ENCODE data around the gene LIN28A. TPM values are rescaled to one million over a fixed set of nuclear protein-coding genes. Genes with fewer than 3 reads are reported as not detected.
"Not testable (repeated sequence)": the region's sequence is repeated elsewhere in the genome, so short reads cannot be mapped to it uniquely, and the experiment has no call there.

The LIN28A gene
- total RNA-seq, 1 donor from 2014 or later, result not detected

DNA sequence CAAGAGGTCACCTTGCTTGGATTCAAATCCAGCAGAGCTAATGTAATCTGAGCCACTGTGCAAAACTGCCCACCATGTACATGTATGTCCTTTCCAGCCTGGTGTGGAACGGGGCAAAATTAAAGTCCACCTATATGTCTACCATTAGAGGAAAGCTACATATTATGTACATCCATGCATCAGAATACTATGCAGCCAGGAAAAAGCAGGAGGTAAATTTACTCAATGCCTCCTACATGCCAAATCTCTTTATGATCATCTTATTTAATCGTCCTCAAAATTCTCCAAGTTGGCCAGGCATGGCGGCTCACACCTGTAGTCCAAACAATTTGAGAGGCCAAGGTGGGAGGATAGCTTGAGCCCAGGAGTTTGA is 31.8 kb upstream of the LIN28A start:
- ATAC-seq (no peak), DNase-seq (no peak)
- intact Hi-C loops (cut with DNase I), result no loop called here
- no peaks in the 10 kb centered on the region for H3K36me3 ChIP-seq
- H3K27ac ChIP-seq, result no peak overlapping the region
- H3K9me3 ChIP-seq, result no peaks in the 10 kb centered on the region
- peaks cover 16% of the 10 kb centered on the region for H3K4me1 ChIP-seq
- TF ChIP-seq, protein P1, sequence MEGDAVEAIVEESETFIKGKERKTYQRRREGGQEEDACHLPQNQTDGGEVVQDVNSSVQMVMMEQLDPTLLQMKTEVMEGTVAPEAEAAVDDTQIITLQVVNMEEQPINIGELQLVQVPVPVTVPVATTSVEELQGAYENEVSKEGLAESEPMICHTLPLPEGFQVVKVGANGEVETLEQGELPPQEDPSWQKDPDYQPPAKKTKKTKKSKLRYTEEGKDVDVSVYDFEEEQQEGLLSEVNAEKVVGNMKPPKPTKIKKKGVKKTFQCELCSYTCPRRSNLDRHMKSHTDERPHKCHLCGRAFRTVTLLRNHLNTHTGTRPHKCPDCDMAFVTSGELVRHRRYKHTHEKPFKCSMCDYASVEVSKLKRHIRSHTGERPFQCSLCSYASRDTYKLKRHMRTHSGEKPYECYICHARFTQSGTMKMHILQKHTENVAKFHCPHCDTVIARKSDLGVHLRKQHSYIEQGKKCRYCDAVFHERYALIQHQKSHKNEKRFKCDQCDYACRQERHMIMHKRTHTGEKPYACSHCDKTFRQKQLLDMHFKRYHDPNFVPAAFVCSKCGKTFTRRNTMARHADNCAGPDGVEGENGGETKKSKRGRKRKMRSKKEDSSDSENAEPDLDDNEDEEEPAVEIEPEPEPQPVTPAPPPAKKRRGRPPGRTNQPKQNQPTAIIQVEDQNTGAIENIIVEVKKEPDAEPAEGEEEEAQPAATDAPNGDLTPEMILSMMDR (IDR thresholded peaks at IDR 0.05), result no peak
- H3K27me3 ChIP-seq, result no peaks in the 10 kb centered on the region
- no peak overlapping the region for H3K4me3 ChIP-seq

DNA sequence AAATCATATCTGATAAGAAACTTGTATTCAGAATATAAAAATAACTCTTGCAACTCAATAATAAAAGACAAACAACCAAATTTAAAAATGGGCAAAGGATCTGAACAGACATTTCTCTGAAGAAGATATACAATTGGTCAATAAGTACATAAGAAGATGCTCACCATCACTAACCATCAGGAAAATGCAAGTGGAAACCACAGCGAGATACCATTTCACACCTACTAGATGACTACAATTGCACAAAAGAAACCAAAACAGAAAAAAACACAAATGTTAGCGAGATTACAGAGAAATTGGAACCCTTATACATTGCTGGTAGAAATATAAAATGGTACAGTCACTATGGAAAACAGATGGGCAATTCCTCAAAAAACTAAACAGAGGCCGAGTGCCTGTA is 26.5 kb upstream of the LIN28A start:
- no peaks in the 10 kb centered on the region for H3K36me3 ChIP-seq
- H3K27ac ChIP-seq, result no peak overlapping the region
- TF ChIP-seq, protein P1 (IDR thresholded peaks at IDR 0.05), result no peak
- H3K4me1 ChIP-seq, result no peaks in the 10 kb centered on the region
- H3K4me3 ChIP-seq, result no peak overlapping the region
- no peaks in the 10 kb centered on the region for H3K9me3 ChIP-seq
- DNase-seq (no peak), ATAC-seq (no peak)
- intact Hi-C loops (cut with DNase I), result no loop called here
- H3K27me3 ChIP-seq, result no peaks in the 10 kb centered on the region

DNA sequence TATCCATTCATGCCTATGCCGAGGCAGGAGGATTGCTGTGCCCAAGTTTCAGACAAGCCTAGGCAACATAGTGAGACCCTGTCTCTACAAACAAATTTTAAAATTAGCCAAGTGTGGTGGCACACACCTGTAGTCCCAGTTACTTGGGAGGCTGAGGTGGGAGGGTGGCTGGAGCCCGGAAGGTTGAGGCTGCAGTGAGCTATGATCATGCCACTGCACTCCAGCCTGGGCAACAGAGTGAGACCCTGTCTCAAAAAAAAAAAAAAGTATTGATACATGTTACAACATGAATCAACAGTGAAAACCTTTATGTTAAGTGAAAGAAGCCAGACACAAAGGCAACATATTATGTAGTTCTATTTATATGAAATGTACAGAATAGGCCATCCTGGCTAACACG is 25.6 kb upstream of the LIN28A start:
- DNase-seq, result not testable (repeated sequence)

DNA sequence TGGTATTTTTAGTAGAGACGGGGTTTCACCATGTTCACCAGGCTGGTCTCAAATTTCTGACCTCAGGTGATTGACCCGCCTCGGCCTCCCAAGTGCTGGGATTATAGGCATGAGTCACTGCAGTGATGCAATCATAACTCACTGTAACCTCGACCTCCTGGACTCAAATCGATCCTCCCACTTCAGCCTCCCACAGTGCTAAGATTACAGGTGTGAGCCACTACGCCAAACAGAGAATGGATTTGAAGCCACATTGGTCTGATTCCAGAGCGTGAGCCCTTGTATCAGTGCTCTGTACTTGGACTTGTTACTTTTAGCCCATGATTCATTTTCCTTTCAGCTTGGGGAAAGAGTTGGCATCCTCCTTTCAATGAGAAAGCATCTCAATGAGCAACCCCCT is 23.2 kb upstream of the LIN28A start:
- H3K9me3 ChIP-seq, result no peaks in the 10 kb centered on the region
- H3K27me3 ChIP-seq, result no peaks in the 10 kb centered on the region
- DNase-seq (no peak), ATAC-seq (no peak)
- TF ChIP-seq, protein P1 (IDR thresholded peaks at IDR 0.05), result no peak
- no peaks in the 10 kb centered on the region for H3K36me3 ChIP-seq
- H3K4me1 ChIP-seq, result no peaks in the 10 kb centered on the region
- intact Hi-C loops (cut with DNase I), result no loop called here
- H3K27ac ChIP-seq, result no peak overlapping the region
- H3K4me3 ChIP-seq, result no peak overlapping the region

More for the DNA sequence above, 25.6 kb upstream of the LIN28A start:
- H3K27me3 ChIP-seq; H3K27ac ChIP-seq; H3K4me1 ChIP-seq; H3K9me3 ChIP-seq; H3K4me3 ChIP-seq; intact Hi-C loops (cut with DNase I); H3K36me3 ChIP-seq; ATAC-seq: not testable (repeated sequence)

DNA sequence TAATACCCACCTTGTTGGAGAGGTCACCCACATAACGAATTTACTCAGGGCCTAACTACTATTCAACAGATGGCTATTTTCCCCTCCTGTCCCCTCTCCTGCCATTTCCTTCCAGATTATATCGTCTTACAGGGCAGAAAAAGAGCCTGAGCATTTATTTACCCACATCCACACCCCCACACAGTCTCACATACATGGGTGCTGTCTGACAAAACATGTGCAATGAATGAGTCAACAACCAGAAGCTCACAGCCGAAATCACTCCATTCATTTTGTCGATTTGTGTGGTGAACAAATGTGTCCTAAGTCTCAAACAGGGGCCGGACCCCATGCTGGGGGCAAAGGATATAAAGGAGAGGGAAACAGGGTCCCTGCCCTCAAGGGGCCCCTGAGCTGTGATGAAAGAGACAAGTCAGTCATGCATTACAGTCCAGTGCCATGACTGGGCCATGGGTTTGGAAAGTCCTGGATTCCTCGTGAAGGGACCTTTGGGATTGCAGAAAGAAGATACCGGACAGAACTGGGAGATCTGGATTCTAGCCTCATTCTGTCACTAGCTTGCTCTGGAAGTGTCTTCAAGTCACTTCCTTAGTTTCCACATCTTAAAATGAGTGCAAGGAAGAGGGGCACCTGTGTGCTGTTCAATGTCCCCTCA is 21.7 kb upstream of the LIN28A start:
- TF ChIP-seq, protein P1 (IDR thresholded peaks at IDR 0.05), result no peak
- no peak overlapping the region for H3K4me3 ChIP-seq
- intact Hi-C loops (cut with DNase I), result no loop called here
- no peak overlapping the region for H3K27ac ChIP-seq
- H3K9me3 ChIP-seq, result no peaks in the 10 kb centered on the region
- no peak for ATAC-seq
- no peak for DNase-seq
- no peaks in the 10 kb centered on the region for H3K4me1 ChIP-seq
- H3K27me3 ChIP-seq, result no peaks in the 10 kb centered on the region
- no peaks in the 10 kb centered on the region for H3K36me3 ChIP-seq

DNA sequence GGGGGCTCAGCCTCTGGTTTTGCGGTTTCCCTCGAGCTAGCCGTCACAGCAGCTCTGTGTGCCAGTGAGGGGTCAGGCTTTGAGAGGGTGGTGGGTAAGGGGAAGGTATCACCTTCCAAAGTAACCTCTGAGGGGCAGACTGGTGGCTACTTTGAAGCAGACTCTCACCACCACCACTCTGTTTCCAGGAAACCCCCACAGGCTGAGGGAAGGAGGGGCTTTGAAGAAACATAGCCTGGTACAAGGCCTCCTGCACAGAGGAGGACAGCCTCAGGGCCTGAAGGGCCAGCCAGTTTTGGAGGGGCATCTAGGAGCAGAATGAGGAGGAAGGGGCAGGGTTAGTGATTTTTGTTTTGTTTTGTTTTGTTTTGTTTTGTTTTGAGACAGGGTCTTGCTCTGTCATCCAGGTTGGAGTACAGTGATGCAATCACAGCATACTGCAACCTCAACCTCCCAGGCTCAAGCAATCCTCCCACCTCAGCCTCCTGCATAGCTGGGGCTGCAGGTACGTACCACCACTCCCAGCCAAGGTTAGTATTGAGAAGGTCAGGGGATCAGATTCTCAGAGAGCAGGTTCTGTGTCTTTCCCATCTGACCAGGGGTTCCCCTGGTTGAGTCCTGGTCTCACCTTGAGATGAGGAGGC is 20.9 kb upstream of the LIN28A start:
- H3K27ac ChIP-seq, result no peak overlapping the region
- ATAC-seq, result no peak
- H3K9me3 ChIP-seq, result no peaks in the 10 kb centered on the region
- H3K4me3 ChIP-seq, result no peak overlapping the region
- H3K4me1 ChIP-seq, result no peaks in the 10 kb centered on the region
- DNase-seq, result no peak
- intact Hi-C loops (cut with DNase I), result no loop called here
- H3K27me3 ChIP-seq, result no peaks in the 10 kb centered on the region
- no peaks in the 10 kb centered on the region for H3K36me3 ChIP-seq
- TF ChIP-seq, protein P1 (IDR thresholded peaks at IDR 0.05), result no peak
